Prostate gland (tissue), 2 donors: ENCODE results near the gene APCDD1L. TPM values are rescaled to one million over a fixed set of nuclear protein-coding genes. Genes with fewer than 3 reads are reported as not detected.
"Not testable (repeated sequence)": the region's sequence is repeated elsewhere in the genome, so short reads cannot be mapped to it uniquely, and the experiment has no call there.

ENCODE experiments used
- DNase-seq: peaks from one replicate; pipeline ENCODE4 v3.0.0-alpha.2; 2019; ENCODE audit warnings: low spot score
- H3K27ac ChIP-seq, 2 donors: fragments of 200-600 bp; sonication (generic); 2 replicates each; pipeline ENCODE4 v1.5.1; 2017 to 2019
- H3K27me3 ChIP-seq: fragments of 200-600 bp; sonication (generic); replicated peaks from 2 replicates; pipeline ENCODE4 v1.5.1; 2019; ENCODE audit not compliant: insufficient read depth
- H3K36me3 ChIP-seq, 2 donors: fragments of 200-600 bp; sonication (generic); 1 replicate in 1 of 2; 2 replicates in 1 of 2; pipeline versions ENCODE4 v1.5.1 to v1.8.1; 2017 to 2019
- H3K4me1 ChIP-seq: fragments of 200-600 bp; sonication (generic); replicated peaks from 2 replicates; pipeline ENCODE4 v1.5.1; 2019
- H3K4me3 ChIP-seq, 2 donors: fragments of 200-600 bp; sonication (generic); 2 replicates each; pipeline ENCODE4 v1.5.1; 2017 to 2019
- H3K9me3 ChIP-seq: fragments of 200-600 bp; sonication (generic); 2 replicates; pipeline ENCODE4 v1.5.1; 2017
- POLR2A ChIP-seq: fragments of 450-650 bp; IDR thresholded peaks from one replicate; pipeline ENCODE4 v1.6.1; 2016; ENCODE audit warnings: antibody characterized with exemption, mild to moderate bottlenecking
- POLR2AphosphoS5 ChIP-seq: sonication (generic); formaldehyde crosslinking; IDR thresholded peaks from one replicate; pipeline ENCODE4 v1.6.1; 2017; ENCODE audit warnings: antibody characterized with exemption
- whole genome bisulfite sequencing: methylation state at CpG from one replicate; pipeline ENCODE4 v1.1.5; 2018; 5-methylcytosine and 5-hydroxymethylcytosine counted together
- intact Hi-C: fragments of 100-400 bp; cut with DNase I; formaldehyde crosslinking; loops from one replicate; pipeline ENCODE4 v1.14.2; 2022
- total RNA-seq, 2 donors: library from RNA; depleted of rRNA; stranded (reverse); fragments of >200 nt; gene quantifications; one replicate each; pipeline ENCODE4 v1.1.0, GENCODE V29; 2016
- TF ChIP-seq, protein P1 (sequence below), 4 experiments: fragments of 200-600 bp in 2 of 4; fragments of 450-650 bp in 2 of 4; sonication (generic) in 2 of 4; IDR thresholded peaks; 1 replicate in 3 of 4; 2 replicates in 1 of 4; pipeline ENCODE4 v1.5.1; 2016 to 2019; ENCODE audit warnings: antibody characterized with exemption in 4 of 4, mild to moderate bottlenecking in 2 of 4, moderate library complexity in 2 of 4

The APCDD1L gene
- total RNA-seq, 2 donors from 2014 or later, result 0.23 to 0.46 TPM

DNA sequence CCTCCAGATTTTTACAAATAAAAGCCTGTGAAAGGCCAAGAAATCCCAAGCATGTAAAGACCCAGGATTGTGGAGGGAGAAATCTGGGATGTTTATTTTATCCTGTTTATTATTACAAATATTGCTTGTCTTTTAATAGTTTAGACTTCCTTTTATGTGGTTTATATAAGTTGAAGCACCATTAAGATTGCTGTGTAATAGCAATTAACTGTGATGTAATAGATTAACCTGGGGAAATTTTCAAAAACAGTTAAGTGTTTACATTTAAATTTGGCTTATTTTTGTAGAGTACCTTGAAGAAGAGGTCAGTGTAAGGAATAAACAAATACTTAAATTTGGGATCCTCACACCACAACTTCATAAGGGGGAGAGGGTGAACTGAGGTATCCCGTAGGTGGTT is 99.1 kb downstream of the APCDD1L start:
- no peak for TF ChIP-seq POLR2A
- TF ChIP-seq, protein P1, sequence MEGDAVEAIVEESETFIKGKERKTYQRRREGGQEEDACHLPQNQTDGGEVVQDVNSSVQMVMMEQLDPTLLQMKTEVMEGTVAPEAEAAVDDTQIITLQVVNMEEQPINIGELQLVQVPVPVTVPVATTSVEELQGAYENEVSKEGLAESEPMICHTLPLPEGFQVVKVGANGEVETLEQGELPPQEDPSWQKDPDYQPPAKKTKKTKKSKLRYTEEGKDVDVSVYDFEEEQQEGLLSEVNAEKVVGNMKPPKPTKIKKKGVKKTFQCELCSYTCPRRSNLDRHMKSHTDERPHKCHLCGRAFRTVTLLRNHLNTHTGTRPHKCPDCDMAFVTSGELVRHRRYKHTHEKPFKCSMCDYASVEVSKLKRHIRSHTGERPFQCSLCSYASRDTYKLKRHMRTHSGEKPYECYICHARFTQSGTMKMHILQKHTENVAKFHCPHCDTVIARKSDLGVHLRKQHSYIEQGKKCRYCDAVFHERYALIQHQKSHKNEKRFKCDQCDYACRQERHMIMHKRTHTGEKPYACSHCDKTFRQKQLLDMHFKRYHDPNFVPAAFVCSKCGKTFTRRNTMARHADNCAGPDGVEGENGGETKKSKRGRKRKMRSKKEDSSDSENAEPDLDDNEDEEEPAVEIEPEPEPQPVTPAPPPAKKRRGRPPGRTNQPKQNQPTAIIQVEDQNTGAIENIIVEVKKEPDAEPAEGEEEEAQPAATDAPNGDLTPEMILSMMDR (IDR thresholded peaks at IDR 0.05), result no peak
- no peak for TF ChIP-seq POLR2AphosphoS5
- Histone ChIP-seq H3K4me1 (no peaks in the 10 kb centered on the region), H3K9me3 (no peaks in the 10 kb centered on the region), H3K36me3 (no peaks in the 10 kb centered on the region), H3K4me3 (no peak overlapping the region), H3K27ac (no peak overlapping the region), H3K27me3 (no peaks in the 10 kb centered on the region)
- intact Hi-C loops, result no loop called here
- no peak for DNase-seq
- WGBS, result 75% methylated on average over 1 of the region's 1 CpG

DNA sequence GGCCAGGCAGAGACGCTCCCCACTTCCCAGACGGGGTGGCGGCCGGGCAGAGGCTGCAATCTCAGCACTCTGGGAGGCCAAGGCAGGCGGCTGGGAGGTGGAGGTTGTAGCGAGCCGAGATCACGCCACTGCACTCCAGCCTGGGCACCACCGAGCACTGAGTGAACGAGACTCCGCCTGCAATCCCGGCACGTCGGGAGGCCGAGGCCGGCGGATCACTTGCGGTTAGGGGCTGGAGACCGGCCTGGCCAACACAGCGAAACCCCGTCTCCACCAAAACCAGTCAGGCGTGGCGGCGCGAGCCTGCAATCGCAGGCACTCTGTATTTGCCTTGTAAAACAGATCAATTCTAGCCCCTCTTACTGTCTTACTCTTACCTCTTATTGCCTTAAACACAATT is 100.4 kb downstream of the APCDD1L start:
- H3K4me3 ChIP-seq, H3K4me1 ChIP-seq, intact Hi-C loops, H3K27ac ChIP-seq, H3K36me3 ChIP-seq, H3K9me3 ChIP-seq, DNase-seq, H3K27me3 ChIP-seq: not testable (repeated sequence)
- 95% methylated on average over 19 of the region's 26 CpGs for WGBS

DNA sequence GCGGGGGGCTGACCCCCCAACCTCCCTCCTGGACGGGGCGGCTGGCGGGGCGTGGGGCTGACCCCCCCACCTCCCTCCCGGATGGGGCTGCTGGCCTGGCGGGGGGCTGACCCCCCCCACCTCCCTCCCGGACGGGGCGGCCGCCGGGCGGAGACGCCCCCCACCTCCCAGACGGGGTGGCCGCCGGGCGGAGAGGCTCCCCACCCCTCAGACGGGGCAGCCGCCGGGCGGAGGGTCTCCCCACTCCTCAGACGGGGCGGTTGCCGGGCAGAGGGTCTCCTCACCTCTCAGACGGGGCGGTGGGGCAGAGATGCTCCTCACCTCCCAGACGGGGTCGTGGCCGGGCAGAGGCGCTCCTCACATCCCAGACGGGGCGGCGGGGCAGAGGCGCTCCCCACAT is 101.0 kb downstream of the APCDD1L start:
- H3K27ac ChIP-seq, H3K27me3 ChIP-seq, H3K9me3 ChIP-seq, H3K4me1 ChIP-seq, H3K4me3 ChIP-seq, intact Hi-C loops, DNase-seq, H3K36me3 ChIP-seq: not testable (repeated sequence)
- WGBS, result no CpG with 5 or more reads among the region's 35 CpGs

Other genes with a start within 250 kb of the APCDD1L start
- 10 to 100 TPM; 16.9 to 20.4 TPM for gene RAB22A, start 205.7 kb downstream of the APCDD1L start, total RNA-seq
- 10 to 100 TPM; 14.2 to 21.1 TPM for gene VAPB, start 126.2 kb downstream of the APCDD1L start, total RNA-seq
- 100 to 1,000 TPM in 1 of 2 donors, 10 to 100 TPM in 1; 34.3 to 115 TPM for gene STX16, start 135.9 kb upstream of the APCDD1L start, total RNA-seq
- 10 to 100 TPM; 25.7 to 63.1 TPM for gene NPEPL1, start 177.4 kb upstream of the APCDD1L start, total RNA-seq